DMS79 treated with DMSO at 0.1 percent for 48 hours (cell line): ENCODE measurements around the gene RSRP1.

Experiments
- DNase-seq: peaks from one replicate; lab custom pipeline; 2025; lab: John Stamatoyannopoulos, UW

The RSRP1 gene

DNA sequence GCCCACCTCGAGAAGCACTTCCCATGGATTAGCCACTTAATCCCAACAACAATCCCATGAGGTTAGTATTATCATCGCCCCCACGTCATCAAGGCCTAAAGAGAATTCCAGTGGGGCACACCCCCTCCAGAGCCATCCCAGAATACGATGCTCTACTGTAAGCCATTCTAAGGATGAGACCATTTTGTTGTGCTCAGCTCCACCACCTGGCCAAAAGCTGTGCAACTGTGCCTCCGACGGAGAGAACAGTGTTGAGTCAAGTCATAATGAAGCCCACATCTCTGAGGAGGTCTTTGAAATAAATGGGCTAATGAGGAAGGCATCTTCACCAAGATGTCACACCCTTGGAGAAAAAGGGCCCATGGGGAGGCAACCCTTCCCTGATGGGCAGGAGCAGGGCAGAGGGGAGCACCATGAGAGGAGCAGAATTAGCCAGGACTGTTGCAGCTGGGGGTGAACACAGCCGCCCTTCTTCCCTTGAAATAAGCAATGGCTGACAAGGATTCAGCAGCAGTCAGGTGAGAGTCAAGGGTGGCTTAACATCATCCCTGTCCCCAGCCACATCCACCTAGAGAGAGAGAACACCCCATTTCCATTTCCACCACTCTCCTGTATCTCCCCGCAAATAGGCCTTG, 29.5 kb downstream of the RSRP1 start:
- no peak for DNase-seq

DNA sequence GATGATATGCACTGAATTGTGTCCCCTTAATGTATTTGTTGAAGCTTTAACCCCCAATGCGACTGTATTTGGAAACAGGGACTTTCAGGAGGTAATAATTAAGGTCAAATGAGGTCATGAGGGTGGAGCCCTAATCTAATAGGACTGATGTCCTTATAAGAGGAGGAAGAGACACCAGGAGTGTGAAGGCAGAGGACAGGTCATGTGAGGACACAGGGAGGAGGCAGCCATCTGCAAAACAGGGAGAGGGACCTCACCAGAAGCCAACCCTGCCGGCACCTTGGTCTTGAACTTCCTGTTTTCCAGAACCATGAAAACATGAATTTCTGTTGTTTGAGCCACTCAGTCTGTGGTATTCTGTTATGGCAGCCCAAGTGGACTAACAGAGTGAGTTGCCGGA, 30.2 kb downstream of the RSRP1 start:
- DNase-seq, result no peak

DNA sequence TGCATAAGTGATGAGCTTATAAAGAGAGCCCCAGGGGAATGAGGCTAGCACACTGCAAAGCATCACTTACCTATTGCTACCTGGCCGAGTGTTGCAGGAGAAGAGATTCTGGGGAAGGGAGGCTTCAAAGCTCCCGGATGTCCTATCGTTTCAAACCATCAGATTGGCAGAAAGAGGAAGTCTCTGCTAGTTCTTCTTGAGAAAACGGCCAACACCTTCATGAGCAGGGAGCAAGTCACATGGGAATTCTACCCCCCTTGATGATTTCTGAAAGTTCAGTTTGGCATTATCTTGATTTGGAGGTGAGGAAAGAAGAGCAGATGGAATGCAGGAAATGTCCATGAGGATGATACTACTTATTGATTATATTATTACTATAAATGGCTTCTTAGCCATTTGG, 31.1 kb downstream of the RSRP1 start:
- no peak for DNase-seq

DNA sequence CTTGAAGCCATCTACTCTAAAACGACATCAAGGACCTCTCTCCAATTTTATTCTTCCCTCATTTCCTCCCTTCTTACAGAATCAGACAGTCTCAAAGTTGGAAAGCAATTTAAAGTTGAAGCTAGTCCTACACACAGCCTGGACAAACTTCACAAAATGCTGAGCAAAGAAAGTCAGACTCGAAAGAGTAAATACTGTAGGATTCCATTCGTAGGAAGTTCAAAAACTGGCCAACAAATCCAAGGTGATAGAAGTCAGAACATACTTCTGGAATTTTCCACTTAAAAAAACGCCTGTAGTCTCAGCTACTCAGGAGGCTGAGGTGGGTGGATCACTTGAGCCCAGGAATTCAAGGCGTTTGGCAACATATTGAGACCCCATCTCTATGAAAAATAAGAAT, 34.5 kb downstream of the RSRP1 start:
- no peak for DNase-seq

DNA sequence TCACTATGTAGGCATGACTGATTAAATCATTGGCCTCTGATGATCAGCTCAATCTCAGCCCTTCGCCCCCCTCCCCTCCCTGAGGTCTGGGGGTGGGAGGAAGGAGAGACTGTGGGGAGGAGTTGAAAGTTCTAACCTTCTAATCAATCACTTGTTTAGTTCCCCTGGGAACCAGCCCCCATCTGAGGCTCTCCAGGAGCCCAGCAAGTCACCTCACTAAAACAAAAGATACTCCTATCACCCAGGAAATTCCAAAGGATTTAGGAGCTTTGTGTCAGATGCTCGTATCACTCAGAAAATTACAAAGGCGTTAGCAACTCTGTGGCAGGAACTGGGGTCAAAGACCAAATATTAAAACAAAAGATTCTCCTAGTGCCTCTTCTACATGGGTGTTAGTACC, 36.5 kb downstream of the RSRP1 start:
- DNase-seq, result no peak

DNA sequence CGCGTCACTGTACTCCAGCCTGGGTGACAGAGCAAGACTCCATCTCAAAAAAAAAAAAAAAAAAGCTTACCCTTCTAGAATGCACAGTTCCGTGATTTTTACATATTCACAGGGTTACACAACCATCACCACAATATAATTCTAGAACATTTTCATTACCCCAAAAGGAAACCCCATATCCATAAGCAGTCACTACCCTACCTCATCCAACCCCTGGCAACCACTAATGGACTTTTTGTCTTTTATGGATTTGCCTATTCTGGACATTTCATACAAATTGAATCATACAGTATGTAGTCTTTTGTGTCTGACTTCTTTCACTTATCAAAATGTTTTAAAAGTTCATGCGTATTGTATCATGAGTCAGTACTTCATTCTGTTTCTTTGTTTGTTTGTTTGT, 37.7 kb downstream of the RSRP1 start:
- DNase-seq, result no peak

DNA sequence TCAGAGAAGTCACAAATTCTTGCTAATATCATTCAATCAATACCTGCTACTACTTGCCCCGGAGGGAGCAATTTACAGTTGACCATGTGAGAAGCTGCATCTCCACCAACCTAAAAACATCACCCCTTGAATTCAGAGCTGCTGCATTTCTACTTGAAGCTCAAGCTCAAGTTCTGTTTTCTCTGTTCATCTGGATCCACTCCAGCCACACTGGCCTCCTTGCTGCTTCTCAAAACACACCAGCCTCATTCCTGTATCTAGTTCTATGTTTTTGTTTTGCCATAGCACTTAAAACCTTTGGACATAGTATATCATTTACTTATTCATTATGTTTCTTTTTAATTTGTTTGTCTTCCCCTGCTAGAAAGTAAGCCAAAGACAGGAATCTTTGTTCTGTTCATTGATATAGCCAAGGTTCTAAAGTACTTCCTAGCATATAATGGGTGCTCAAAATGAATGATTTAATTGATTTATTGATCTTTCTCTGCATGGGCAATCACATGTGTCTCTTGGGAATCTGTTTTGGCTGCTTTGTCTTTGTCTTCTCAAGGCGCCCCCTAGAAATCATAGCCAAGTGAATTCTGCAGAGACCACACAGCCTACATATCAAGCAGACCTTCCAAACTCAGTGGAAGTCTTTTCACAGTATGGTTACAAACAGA, 38.6 kb downstream of the RSRP1 start:
- DNase-seq, result no peak

DNA sequence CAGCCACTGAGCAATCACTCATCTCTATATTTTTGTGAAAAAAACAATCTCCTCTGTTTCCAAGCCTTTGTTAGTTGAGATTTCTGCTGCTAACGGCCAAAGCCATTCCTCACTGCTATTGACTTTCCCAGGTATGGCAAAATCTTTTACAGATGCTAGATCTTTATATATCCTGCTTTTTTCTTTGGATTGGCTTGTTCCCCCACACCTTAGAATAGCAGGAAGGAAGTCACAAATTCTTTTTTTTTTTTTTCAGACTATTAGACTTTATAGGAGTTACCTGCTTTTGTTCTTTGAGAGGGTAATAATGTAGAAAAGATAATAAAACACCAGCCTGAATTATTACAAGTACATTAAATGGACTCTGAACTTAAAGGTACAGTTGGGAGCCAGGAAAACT, 39.2 kb downstream of the RSRP1 start:
- DNase-seq, result no peak

DNA sequence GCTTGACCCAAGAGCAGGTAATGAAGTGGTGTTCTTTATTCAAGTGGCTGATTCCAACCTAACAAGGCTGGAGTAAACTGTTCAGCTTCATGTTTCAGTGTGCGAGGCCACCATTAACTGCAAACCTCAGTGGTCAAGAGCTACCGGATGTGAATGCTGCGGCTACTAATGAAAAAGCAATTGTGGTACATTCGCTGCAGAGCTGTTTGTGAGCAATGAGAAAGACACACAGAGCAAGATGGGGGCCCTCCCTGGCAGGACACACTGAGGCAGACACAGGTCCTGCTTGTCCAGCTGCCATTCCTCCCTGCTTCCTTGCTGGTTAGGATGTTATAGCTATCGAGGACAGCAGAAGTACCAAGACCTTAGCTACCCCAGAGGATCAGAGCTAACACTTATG, 41.1 kb downstream of the RSRP1 start:
- peak; percentile 16 for DNase-seq

DNA sequence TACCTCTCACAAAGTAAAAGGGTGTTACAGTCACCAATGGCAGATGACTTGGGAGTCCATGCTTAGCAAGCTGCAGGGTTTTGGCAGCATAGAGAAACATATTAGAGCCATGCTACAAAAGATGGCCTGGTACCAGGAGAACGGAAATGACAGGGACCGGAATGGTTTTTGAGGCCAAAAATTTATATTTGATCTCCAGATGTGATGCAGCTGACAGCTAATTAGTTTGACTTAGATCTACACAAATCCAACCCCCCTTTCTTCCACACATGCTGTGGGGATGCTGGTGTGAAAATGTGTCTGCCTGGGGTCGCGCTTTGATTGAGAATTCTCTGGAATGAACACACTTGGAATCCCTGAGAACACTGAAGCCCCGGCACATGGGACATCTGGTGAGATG, 41.5 kb downstream of the RSRP1 start:
- no peak for DNase-seq

DNA sequence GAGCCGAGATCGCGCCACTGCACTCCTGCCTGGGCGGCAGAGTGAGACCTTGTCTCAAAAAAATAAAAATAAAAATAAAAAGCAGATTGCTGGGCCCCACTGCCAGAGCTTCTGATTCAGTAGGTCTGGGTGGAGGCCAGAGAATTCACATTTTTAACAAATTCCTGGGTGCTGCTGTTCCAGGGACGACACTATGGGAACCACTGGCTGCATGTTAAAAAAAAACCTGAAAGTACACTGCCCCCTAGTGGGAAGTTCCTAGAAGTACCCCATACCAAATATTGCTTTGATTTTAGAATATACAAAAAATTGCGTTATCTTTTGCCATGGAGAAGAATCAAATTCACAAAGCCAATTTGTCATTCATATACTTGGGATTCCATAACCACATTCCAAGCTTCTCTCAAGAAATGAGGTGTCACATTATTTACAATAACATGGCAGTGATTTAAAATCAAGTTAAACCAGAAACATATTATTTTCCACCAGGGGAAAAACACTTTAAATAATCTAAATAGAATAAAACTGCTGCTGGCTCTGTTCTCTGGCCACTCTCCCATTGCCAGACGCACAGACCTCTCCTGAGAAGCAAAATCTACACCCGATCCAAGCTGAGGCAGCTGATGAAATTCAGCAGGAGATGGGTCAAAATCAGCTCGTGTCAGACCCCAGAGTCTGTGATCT, 42.3 kb downstream of the RSRP1 start:
- peak; percentile 78 for DNase-seq

DNA sequence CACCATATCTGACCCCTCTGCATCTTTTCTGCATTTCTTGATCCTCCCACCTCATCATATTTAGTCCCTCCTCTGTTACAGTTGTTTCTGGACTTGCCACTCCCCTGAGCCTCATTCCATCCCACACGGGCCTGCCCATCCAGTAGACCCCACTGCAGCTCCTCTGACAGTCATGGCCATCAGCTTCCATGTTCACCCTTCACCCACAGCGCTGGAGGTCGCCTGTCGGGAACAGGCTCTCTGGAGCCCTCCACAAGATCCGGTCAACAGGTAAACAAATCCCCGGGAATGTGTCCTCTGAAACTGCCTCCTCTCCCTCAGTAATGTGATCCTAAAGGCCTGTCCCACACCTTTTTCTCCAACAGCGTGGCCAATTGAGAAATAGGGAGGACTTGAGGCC, 46.2 kb downstream of the RSRP1 start:
- no peak for DNase-seq

DNA sequence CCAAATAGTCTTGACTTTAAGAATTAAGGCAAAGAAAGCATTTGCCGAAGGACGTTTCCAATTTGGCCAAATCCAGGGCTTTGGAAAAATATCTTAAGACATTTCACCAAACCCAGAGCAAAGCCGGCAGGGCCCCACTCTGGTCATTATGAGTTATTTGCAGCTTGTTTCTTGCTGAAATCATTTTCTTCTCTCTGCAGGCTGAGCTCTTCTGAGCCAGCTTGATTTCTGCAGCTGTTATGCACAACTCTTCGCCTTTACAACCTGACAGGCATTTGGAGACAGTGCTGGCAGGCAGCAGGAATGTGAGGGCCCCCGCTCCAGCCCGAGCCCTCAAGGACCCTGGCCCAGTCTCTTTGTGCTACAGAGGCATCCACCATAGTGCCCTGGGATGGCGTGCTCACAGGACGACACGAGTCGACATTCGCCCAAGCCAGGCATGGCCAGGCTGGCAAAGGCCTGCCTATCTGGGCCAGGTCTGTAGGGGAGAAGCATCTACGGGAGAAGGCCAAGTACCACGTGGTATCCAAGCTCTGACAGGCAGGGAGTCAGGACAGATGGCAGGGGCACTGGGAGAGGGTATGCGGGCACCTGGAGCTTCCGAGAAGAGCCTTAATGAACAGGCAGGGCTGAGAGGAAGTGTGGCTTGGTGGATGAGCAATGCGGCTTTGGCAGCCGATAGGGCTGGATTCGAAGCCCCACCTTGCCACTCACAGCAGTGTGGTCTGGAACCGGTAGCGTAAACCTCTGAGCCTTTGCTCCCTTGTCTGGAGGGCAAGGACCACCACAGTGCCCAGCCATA, 47.2 kb downstream of the RSRP1 start:
- no peak for DNase-seq

DNA sequence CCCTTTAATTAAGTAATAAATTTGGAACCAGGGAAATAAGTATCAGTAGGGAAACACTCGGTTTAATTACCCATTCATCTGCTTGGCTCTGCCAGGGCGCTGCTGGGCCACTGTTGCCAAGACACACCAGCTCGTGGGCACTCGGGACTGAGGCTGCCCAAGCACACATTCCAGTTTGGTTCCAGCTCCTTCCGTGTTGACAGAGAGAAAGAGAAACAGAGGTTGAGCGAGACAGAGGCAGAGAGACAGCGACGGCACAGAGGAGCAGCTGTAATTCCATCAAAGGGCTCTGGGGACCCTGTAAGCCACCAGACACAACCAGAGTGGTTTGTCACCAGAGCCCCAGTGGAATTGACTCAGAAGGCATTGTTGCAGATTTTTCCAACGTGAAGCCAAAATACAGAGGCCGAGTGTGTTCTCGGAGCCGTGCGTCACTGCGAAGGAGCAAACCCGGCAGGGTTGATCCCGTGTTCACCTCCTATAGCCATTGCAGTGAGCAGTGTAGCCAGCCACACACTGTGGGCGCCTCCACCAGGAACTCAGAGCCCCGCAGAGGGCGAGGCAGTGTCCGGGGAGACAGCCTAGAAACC, 48.5 kb downstream of the RSRP1 start:
- peak; percentile 91 for DNase-seq

DNA sequence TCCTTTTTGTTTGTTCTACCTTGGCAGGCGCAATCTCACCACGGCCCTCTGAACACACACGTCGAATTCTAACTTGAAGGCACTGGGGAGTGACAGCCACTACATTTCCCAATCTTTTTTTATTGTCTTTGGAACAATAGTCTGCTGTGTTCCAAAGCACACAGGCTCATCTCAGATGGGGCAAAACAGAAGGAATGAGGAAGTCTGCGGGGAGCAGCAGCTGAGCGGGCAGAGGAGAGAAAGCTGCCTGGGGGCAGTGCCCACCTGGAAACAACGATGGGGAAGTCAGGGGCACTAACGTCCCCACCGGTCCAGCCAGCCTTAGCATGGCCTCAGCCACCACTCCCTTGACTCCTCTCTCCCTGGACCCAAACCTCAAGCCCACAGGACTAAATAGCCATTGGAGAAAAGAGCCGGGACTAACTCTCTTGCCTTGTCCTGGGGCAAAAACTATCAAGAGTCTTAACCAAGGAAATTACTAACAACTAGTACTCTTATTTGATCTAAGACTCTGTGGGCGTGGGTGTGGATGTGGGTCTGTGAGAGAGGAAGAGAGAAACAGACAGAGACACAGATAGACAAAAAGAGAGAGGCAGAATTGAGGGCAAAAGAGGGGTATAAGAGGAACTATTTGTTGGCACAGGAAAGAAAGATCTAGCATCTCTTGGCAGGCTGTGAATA, 49.1 kb downstream of the RSRP1 start:
- no peak for DNase-seq

DNA sequence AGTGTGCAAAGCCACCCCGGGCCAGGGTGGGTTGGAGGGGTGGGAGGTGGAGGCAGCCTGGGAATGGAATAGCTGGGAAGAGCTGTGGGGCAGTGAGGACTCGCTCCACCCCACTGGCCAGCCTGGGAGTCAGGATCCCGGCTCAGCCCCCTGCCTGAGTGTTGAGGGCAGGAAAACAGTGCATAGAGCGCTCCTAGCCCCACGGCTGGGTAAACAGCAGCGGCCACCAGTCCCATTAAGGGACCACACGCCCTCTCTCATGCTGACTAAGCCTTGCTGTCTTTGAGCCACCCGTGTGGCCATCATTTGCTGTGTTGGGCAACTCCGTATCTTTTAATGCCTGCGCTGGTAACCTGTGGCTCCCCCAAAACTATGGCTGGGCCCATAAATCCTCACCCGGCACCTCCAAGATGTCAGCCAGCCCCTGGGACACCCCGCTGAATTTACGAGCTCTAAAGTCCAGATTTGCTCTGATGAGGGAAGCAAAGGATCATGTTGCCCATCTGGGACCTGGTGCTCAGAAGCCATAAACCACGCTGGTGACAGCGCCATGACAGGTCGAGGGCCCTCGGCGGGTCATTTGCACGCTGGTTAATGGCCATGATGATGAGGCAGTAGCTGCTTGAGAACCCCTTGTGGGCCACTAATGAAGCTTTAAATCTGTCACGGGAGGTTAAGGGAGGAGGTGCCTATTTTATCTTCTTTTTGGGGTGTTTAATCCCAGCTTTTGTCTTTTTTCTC, 49.8 kb downstream of the RSRP1 start:
- DNase-seq, result peak; percentile 96

DNA sequence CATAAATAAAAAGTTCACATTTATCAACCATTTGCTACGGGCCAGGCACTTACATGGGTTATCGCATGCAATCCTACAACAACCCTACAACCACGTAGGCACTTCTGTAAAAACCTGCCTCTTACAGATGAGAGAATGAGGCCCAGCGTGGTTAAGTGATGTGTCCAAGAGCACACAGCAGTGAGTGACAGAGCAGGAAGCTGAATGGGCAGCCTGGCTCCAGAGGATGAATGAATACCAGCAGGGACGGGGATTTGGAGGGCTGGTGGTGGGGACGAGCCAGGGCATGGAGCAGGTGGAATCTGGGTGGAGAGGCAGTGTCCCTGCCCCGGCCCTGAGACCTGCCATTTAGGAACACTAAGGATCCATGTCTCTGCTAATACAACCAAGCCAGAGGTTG, 50.4 kb downstream of the RSRP1 start:
- DNase-seq, result peak; percentile 43

DNA sequence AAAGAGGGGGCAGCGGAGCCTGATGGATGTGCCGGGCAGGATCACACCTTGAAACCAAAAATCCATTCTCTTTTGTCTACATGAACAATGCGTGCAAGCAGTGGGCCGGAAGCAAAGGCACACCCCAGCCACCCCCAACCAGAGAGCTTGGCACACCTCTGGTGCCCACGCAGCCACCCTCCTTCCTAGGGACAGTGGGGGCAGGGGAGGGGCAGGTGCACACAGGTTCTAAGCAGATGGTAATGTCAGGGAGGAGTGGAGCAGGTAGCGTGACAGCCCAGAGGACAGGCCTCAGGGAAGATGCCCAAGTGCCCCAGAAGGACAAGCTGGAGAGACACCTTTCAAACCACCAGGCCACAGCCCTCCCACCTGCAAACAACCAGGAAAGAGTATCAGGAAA, 51.4 kb downstream of the RSRP1 start:
- peak; percentile 83 for DNase-seq

DNA sequence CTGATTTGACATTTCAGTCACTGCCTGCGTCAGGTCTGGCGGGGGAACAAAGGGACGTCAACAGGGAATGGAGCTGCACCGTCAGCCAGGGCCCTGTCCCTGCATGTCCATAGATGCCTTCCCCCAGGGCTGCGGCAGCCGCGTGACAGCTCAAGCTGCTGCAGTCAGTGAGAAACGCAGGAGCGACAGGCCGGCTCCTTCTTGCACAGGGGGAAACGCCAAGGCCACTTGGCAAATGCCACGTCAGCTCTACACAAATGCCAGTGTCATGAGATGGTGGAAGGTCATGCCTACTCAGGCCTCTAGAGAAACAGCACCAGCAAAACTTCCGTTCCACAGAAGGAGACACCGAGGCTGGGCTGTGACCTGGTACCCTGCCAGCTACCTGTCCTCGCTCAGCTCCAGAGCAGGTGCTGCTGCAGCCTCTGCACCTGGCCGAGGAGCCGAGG, 52.7 kb downstream of the RSRP1 start:
- DNase-seq, result peak; percentile 67

DNA sequence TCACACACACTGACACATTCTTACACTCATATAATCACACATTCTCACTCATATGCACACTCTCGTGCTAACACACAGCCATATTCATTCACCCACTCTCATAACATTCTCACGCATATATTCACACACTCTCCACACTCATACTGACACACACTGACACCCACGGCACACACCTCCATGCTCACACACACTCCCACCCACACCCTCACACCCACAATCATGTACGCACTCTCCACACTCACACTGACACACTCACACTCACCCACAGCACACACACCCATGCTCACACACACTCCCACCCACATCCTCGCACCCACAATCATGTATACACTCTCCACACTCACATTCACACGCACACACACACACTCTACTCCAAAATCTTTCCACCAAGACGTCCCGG, 53.2 kb downstream of the RSRP1 start:
- no peak for DNase-seq

DNA sequence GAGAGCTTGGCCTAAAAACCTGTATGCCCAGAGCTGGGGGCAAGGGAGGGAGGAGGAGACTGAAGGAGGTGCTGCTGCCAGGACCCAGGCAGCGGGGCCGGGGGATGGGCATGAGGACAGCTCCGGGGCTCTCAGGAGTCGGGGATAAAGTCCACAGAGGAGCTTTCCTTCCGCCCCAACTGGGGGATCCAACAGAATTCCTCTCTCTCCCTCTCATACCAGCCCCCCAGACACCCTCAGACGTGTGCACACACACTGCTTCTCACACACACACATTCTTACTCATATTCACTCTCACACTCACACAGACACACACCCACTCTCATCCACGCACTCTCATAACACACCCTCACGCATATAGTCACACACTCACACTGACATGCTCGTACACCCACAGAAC, 54.0 kb downstream of the RSRP1 start:
- no peak for DNase-seq
